GM23338 (cell line): ENCODE results near the gene MFSD6. TPM values are rescaled to one million over a fixed set of nuclear protein-coding genes. Genes with fewer than 3 reads are reported as not detected.

Source experiments
- ATAC-seq: fragments of 200-7000 bp; cut with Tn5 transposase; 3 replicates; pipeline ENCODE4 v1.9.1; 2020
- DNase-seq: peaks from one replicate; pipeline ENCODE4 v3.0.0-alpha.2; 2015; ENCODE audit warnings: low spot score
- H2AFZ ChIP-seq: fragments of 200-600 bp; sonication (generic); 2 replicates; pipeline ENCODE4 v1.8.0; 2016; ENCODE audit warnings: antibody characterized with exemption, mild to moderate bottlenecking, moderate library complexity
- H3F3A ChIP-seq: fragments of 200-600 bp; sonication (generic); replicated peaks from 2 replicates; pipeline ENCODE4 v1.8.0; 2017; ENCODE audit warnings: antibody characterized with exemption, mixed run types, low read depth
- H3K27ac ChIP-seq: fragments of 200-600 bp; sonication (generic); 2 replicates; pipeline ENCODE4 v1.6.1; 2016; ENCODE audit warnings: low read depth
- H3K27me3 ChIP-seq: fragments of 200-600 bp; sonication (generic); 2 replicates; pipeline ENCODE4 v1.8.0; 2016; ENCODE audit warnings: mild to moderate bottlenecking, mixed run types, moderate library complexity; ENCODE audit not compliant: insufficient read depth
- H3K36me3 ChIP-seq: fragments of 200-600 bp; sonication (generic); 2 replicates; pipeline ENCODE4 v1.8.0; 2016; ENCODE audit warnings: mild to moderate bottlenecking; ENCODE audit not compliant: insufficient read depth
- H3K4me1 ChIP-seq: fragments of 200-600 bp; sonication (generic); 2 replicates; pipeline ENCODE4 v1.8.0; 2016; ENCODE audit warnings: mild to moderate bottlenecking, moderate library complexity; ENCODE audit not compliant: insufficient read depth
- H3K4me2 ChIP-seq: fragments of 200-600 bp; sonication (generic); 2 replicates; pipeline ENCODE4 v1.7.1; 2017; ENCODE audit warnings: mixed run types
- H3K4me3 ChIP-seq: fragments of 200-600 bp; sonication (generic); 2 replicates; pipeline ENCODE4 v1.6.1; 2016; ENCODE audit warnings: mixed run types
- H3K79me2 ChIP-seq: fragments of 200-600 bp; sonication (generic); replicated peaks from 2 replicates; pipeline ENCODE4 v1.8.0; 2017; ENCODE audit warnings: mild to moderate bottlenecking; ENCODE audit not compliant: insufficient read depth
- H3K9me2 ChIP-seq: fragments of 200-600 bp; sonication (generic); 2 replicates; pipeline ENCODE4 v1.8.0; 2017; ENCODE audit not compliant: insufficient read depth
- H4K20me1 ChIP-seq: fragments of 200-600 bp; sonication (generic); replicated peaks from 2 replicates; pipeline ENCODE4 v1.8.0; 2017; ENCODE audit warnings: mild to moderate bottlenecking; ENCODE audit not compliant: insufficient read depth
- H3K27ac Mint-ChIP-seq: 2 replicates; pipeline ENCODE4 v1.8.0; 2020; ENCODE audit warnings: inconsistent platforms, mild to moderate bottlenecking, moderate library complexity, mixed read lengths
- H3K27me3 Mint-ChIP-seq: 3 replicates; pipeline ENCODE4 v1.8.0; 2022; ENCODE audit warnings: low read depth, mild to moderate bottlenecking, moderate library complexity, mixed read lengths, inconsistent platforms; ENCODE audit not compliant: insufficient read depth, poor library complexity
- H3K36me3 Mint-ChIP-seq: 3 replicates; pipeline ENCODE4 v1.8.0; 2021; ENCODE audit warnings: low read depth, mild to moderate bottlenecking, inconsistent platforms, moderate library complexity, mixed read lengths
- H3K4me1 Mint-ChIP-seq: 3 replicates; pipeline ENCODE4 v1.8.0; 2020; ENCODE audit warnings: mild to moderate bottlenecking, inconsistent platforms, mixed read lengths
- H3K4me3 Mint-ChIP-seq: 3 replicates; pipeline ENCODE4 v1.8.0; 2021; ENCODE audit warnings: moderate library complexity, mild to moderate bottlenecking, inconsistent platforms, mixed read lengths
- H3K9me3 Mint-ChIP-seq: 3 replicates; pipeline ENCODE4 v1.8.0; 2020; ENCODE audit warnings: moderate library complexity, mild to moderate bottlenecking, inconsistent platforms, mixed read lengths
- ETS1 ChIP-seq: IDR thresholded peaks from 2 replicates; pipeline ENCODE4 v1.6.1; 2016; ENCODE audit warnings: antibody characterized with exemption
- EZH2phosphoT487 ChIP-seq: fragments of 200-600 bp; sonication (generic); IDR thresholded peaks from one replicate; pipeline ENCODE4 v1.8.1; 2018; ENCODE audit warnings: antibody characterized with exemption; ENCODE audit not compliant: unreplicated experiment
- JUNB ChIP-seq: IDR thresholded peaks from one replicate; pipeline ENCODE4 v1.6.1; 2016; ENCODE audit warnings: antibody characterized with exemption; ENCODE audit not compliant: unreplicated experiment
- POLR2AphosphoS5 ChIP-seq: IDR thresholded peaks from 2 replicates; pipeline ENCODE4 v1.6.1; 2016; ENCODE audit warnings: antibody characterized with exemption, low read depth
- ZNF331 ChIP-seq: fragments of 250-450 bp; sonication (Bioruptor Pico); IDR thresholded peaks from 2 replicates; pipeline ENCODE4 v1.5.0; 2020; ENCODE audit warnings: low read depth, mild to moderate bottlenecking, moderate library complexity
- polyA plus RNA-seq: library from polyadenylated mRNA; unstranded; fragments of >200 nt; fragmentation: Nextera tagmentation; extraction: Ambion mirVana; gene quantifications from 2 replicates; pipeline ENCODE4 v1.2.1, GENCODE V29; 2016
- total RNA-seq: library from RNA; depleted of rRNA; stranded (reverse); fragments of >200 nt; shearing (Covaris generic); gene quantifications from 2 replicates; pipeline ENCODE4 v1.2.3, GENCODE V29; 2014

Gene MFSD6
- total and polyA plus RNA-seq, 2 experiments from 2014 or later: 2.3 to 9.6 TPM

GRCh38 chr2:190376083-190376482 lies 32.1 kb upstream of the MFSD6 start:
- H3K9me3 Mint-ChIP-seq: no peaks in the 10 kb centered on the region
- no peaks in the 10 kb centered on the region for H3K27me3 ChIP-seq
- no peak overlapping the region for H3K4me3 ChIP-seq
- H3K4me2 ChIP-seq: no peak overlapping the region
- no peaks in the 10 kb centered on the region for H3K79me2 ChIP-seq
- TF ChIP-seq ETS1 (no peak), EZH2phosphoT487 (no peak)
- no peak for ATAC-seq
- peaks cover 7% of the 10 kb centered on the region; the same call in 1 of the 2 replicates for H3K4me1 ChIP-seq
- H3K4me3 Mint-ChIP-seq: no peak overlapping the region
- peaks cover 4% of the 10 kb centered on the region for H3K27me3 Mint-ChIP-seq
- H3K4me1 Mint-ChIP-seq: peaks cover 2% of the 10 kb centered on the region; the same call in 1 of the 3 replicates
- H3K27ac Mint-ChIP-seq: no peak overlapping the region
- H3K9me2 ChIP-seq: no peaks in the 10 kb centered on the region
- H3F3A ChIP-seq: no peaks in the 10 kb centered on the region
- DNase-seq: no peak
- H2AFZ ChIP-seq: no peak overlapping the region
- H3K27ac ChIP-seq: no peak overlapping the region
- H3K36me3 ChIP-seq: no peaks in the 10 kb centered on the region
- H3K36me3 Mint-ChIP-seq: no peaks in the 10 kb centered on the region
- no peaks in the 10 kb centered on the region for H4K20me1 ChIP-seq

- DNase-seq: no peak
- Mint-ChIP-seq H3K4me3 (no peak overlapping the region), H3K27ac (no peak overlapping the region), H3K27me3 (peaks cover 4% of the 10 kb centered on the region), H3K9me3 (no peaks in the 10 kb centered on the region), H3K36me3 (no peaks in the 10 kb centered on the region), H3K4me1 (peaks cover 2% of the 10 kb centered on the region; the same call in 1 of the 3 replicates)
- no peak overlapping the region for H3K4me3 ChIP-seq
- H3K27me3 ChIP-seq: no peaks in the 10 kb centered on the region
- no peaks in the 10 kb centered on the region for H3K36me3 ChIP-seq
- H3K4me2 ChIP-seq: no peak overlapping the region
- H3K79me2 ChIP-seq: no peaks in the 10 kb centered on the region
- TF ChIP-seq JUNB (no peak), ZNF331 (CRISPR knock-in tag) (no peak), POLR2AphosphoS5 (no peak), ETS1 (no peak)
- 0 out of 2 replicates have a peak overlapping the region, but pooled peaks have one; percentile 3 for H2AFZ ChIP-seq
- H3K9me2 ChIP-seq: no peaks in the 10 kb centered on the region
- H3F3A ChIP-seq: no peaks in the 10 kb centered on the region
- H3K27ac ChIP-seq: no peak overlapping the region
- no peak for ATAC-seq
- H3K4me1 ChIP-seq: peaks cover 7% of the 10 kb centered on the region; the same call in 1 of the 2 replicates
- H4K20me1 ChIP-seq: no peaks in the 10 kb centered on the region
Measured at GRCh38 chr2:190376591-190377245, 31.4 kb upstream of the MFSD6 start.

- peak overlapping the region; percentile 54 for H3K4me2 ChIP-seq
- H3K4me3 Mint-ChIP-seq: peak overlapping the region; percentile 85; the same call in 1 of the 3 replicates
- peak; percentile 18; the same call in 1 of the 3 replicates for ATAC-seq
Measured at GRCh38 chr2:190378880-190379237, 29.3 kb upstream of the MFSD6 start.

More at GRCh38 chr2:190378880-190379237, 29.3 kb upstream of the MFSD6 start:
- no peak for TF ChIP-seq ETS1
- H3K4me3 ChIP-seq: peak overlapping the region; percentile 52
- DNase-seq: no peak
- H3F3A ChIP-seq: no peaks in the 10 kb centered on the region
- peaks cover 7% of the 10 kb centered on the region; the same call in 1 of the 2 replicates for H3K4me1 ChIP-seq
- Mint-ChIP-seq H3K4me1 (peaks cover 2% of the 10 kb centered on the region; the same call in 1 of the 3 replicates), H3K36me3 (no peaks in the 10 kb centered on the region), H3K27me3 (peaks cover 2% of the 10 kb centered on the region), H3K9me3 (no peaks in the 10 kb centered on the region), H3K27ac (no peak overlapping the region)
- H4K20me1 ChIP-seq: no peaks in the 10 kb centered on the region
- H3K79me2 ChIP-seq: no peaks in the 10 kb centered on the region
- no peaks in the 10 kb centered on the region for H3K27me3 ChIP-seq
- H3K9me2 ChIP-seq: no peaks in the 10 kb centered on the region
- H3K27ac ChIP-seq: no peak overlapping the region; the same call in 1 of the 2 replicates
- no peaks in the 10 kb centered on the region for H3K36me3 ChIP-seq
- H2AFZ ChIP-seq: peak overlapping the region; percentile 95
